ENCODE results near the gene TBK1. TPM values are rescaled to one million over a fixed set of nuclear protein-coding genes. Genes with fewer than 3 reads are reported as not detected.

Gene TBK1
- total and polyA plus RNA-seq, 10 of the 15 experiments (the other 5 are each of a cell fraction or from before 2014, with no cell fraction given) = 13.4 to 49.3 (median 37.7) TPM

GRCh38 chr12:64518396-64518795 lies 66.5 kb downstream of the TBK1 start:
- H3K9me3 ChIP-seq (replicated peaks; ENCODE audit: control insufficient read depth, insufficient read depth, low read length) = no peaks in the 10 kb centered on the region; the same call in 2 of the 3 replicates
- H4K20me1 ChIP-seq (ENCODE audit: control insufficient read depth, insufficient read depth) = no peaks in the 10 kb centered on the region
- H3K36me3 ChIP-seq (ENCODE audit: control insufficient read depth in 2 of 2, insufficient read depth in 2 of 2, low read length in 1 of 2) = no peaks in the 10 kb centered on the region
- no peaks in the 10 kb centered on the region for H3K79me2 ChIP-seq (ENCODE audit: control insufficient read depth, insufficient read depth, low read length)
- ChIA-PET SMC1A (ENCODE audit: uncharacterized antibody, unreplicated experiment) (no interaction called here), CTCF (no interaction called here), POLR2A (interaction anchor here (0.5 kb wide), 1 partner anchor 21 kb away, joined by 5 read pairs; no protein-coding TSS in a partner anchor), RAD21 (ENCODE audit: unreplicated experiment) (no interaction called here)
- DNase-seq (ENCODE audit: low read depth, low spot score) = no peak
- BruUV-seq (replicated peaks) = no TSS peak
- no peak for FAIRE-seq
- 87% methylated on average over 5 of the region's 5 CpGs for WGBS (ENCODE audit: insufficient coverage, insufficient replicate concordance, low lambda C conversion rate, missing lambda C conversion rate)
- H3K4me1 ChIP-seq (ENCODE audit: control insufficient read depth, insufficient read depth, low read length) = no peaks in the 10 kb centered on the region; the same call in 1 of the 2 replicates
- no peak overlapping the region for H3K27ac ChIP-seq (ENCODE audit: control insufficient read depth, insufficient read depth)
- in situ Hi-C loops (cut with MboI) (no loop called here), intact Hi-C loops (cut with micrococcal nuclease; ENCODE audit: unreplicated experiment) (no loop called here)
- no peak overlapping the region for H3K4me2 ChIP-seq (ENCODE audit: control insufficient read depth, insufficient read depth)
- H3K9ac ChIP-seq (ENCODE audit: control insufficient read depth, insufficient read depth, low read length) = no peak overlapping the region
- H3K27me3 ChIP-seq (replicated peaks in 1 of 2; ENCODE audit: control insufficient read depth in 2 of 2, insufficient read depth in 2 of 2, low read length in 1 of 2) = peaks cover 0 to 2% of the 10 kb centered on the region in 2 experiments; a peak in 1 of 4 replicates
- no peak for ATAC-seq
- no peak overlapping the region for H3K4me3 ChIP-seq
- H2AFZ ChIP-seq (ENCODE audit: control insufficient read depth, low read depth, low read length) = no peak overlapping the region
- TF ChIP-seq ZNF687 (IDR thresholded peaks at IDR 0.05) (no peak), RELB (IDR thresholded peaks at IDR 0.05; ENCODE audit: low read depth) (no peak), SKIL (IDR thresholded peaks at IDR 0.05; ENCODE audit: low read depth, poor library complexity, severe bottlenecking) (no peak), CBX3 (IDR thresholded peaks at IDR 0.05; ENCODE audit: borderline replicate concordance, low read depth) (no peak), FOS (IDR thresholded peaks at IDR 0.05; ENCODE audit: borderline replicate concordance, extremely low read depth, insufficient read length) (no peak), CUX1 (IDR thresholded peaks at IDR 0.05; ENCODE audit: insufficient replicate concordance, low read depth, low read length) (no peak), BCL3 (IDR thresholded peaks at IDR 0.05; ENCODE audit: borderline replicate concordance, insufficient read depth, low read depth, low read length, poor library complexity, severe bottlenecking) (no peak), SIX5 (IDR thresholded peaks at IDR 0.05; ENCODE audit: low read depth, low read length, severe bottlenecking) (no peak)

Measured in GM12878 (cell line).